Stomach (tissue), 9 donors: ENCODE data around the gene TSEN54. TPM values are rescaled to one million over a fixed set of nuclear protein-coding genes. Genes with fewer than 3 reads are reported as not detected.

Experiments used
- DNase-seq, 2 donors: peaks; one replicate each; pipeline versions ENCODE4 v3.0.0 to v3.0.0-alpha.2; 2013 to 2019
- H3K27ac ChIP-seq, 5 donors: fragments of 200-600 bp in 4 of 5; sonication (generic) in 4 of 5; one replicate each; pipeline ENCODE4 v1.5.1; 2013 to 2019; ENCODE audit warnings: mild to moderate bottlenecking in 1 of 5, moderate library complexity in 1 of 5
- H3K27me3 ChIP-seq, 3 donors: fragments of 200-600 bp; sonication (generic); one replicate each; pipeline ENCODE4 v1.5.1; 2017 to 2019; ENCODE audit warnings: mixed run types in 1 of 3
- H3K36me3 ChIP-seq, 4 donors: fragments of 200-600 bp; sonication (generic); 1 replicate in 3 of 4; 2 replicates in 1 of 4; pipeline ENCODE4 v1.5.1; 2016 to 2019
- H3K4me1 ChIP-seq, 4 donors: fragments of 200-600 bp; sonication (generic); one replicate each; pipeline ENCODE4 v1.5.1; 2016 to 2019
- H3K4me3 ChIP-seq, 4 donors: fragments of 200-600 bp; sonication (generic) in 3 of 4; one replicate each; pipeline ENCODE4 v1.5.1; 2016 to 2019; ENCODE audit warnings: mild to moderate bottlenecking in 1 of 4
- H3K9me3 ChIP-seq, 4 donors: fragments of 200-600 bp; sonication (generic); one replicate each; pipeline ENCODE4 v1.5.1; 2016 to 2019
- CTCF ChIP-seq, 7 experiments: fragments of 450-650 bp in 4 of 7; fragments of 200-600 bp in 3 of 7; sonication (generic) in 3 of 7; IDR thresholded peaks; one replicate each; pipeline ENCODE4 v1.5.1; 2016 to 2019; ENCODE audit warnings: antibody characterized with exemption in 7 of 7, control low read depth in 2 of 7, mild to moderate bottlenecking in 1 of 7
- EP300 ChIP-seq: sonication (generic); formaldehyde crosslinking; IDR thresholded peaks from one replicate; pipeline ENCODE4 v1.6.1; 2017; ENCODE audit warnings: antibody characterized with exemption
- POLR2A ChIP-seq, 4 donors: fragments of 450-650 bp; IDR thresholded peaks; one replicate each; pipeline ENCODE4 v1.6.1; 2016; ENCODE audit warnings: antibody characterized with exemption in 4 of 4, control low read depth in 2 of 4, mild to moderate bottlenecking in 1 of 4, moderate library complexity in 1 of 4
- POLR2AphosphoS5 ChIP-seq, 3 donors: sonication (generic); formaldehyde crosslinking; IDR thresholded peaks; one replicate each; pipeline ENCODE4 v1.6.1; 2016; ENCODE audit warnings: antibody characterized with exemption in 3 of 3
- WGBS, 5 donors: extraction: QIAGEN DNeasy Blood & Tissue Kit in 3 of 5; methylation state at CpG; one replicate each; pipeline versions ENCODE4 v1.1.5 to v1.1.7; 2013 to 2018; 5-methylcytosine and 5-hydroxymethylcytosine counted together
- intact Hi-C: fragments of 100-400 bp; cut with DNase I; formaldehyde crosslinking; loops from one replicate; pipeline ENCODE4 v1.15.1; 2023; ENCODE audit warnings: low total_unique reads
- polyA plus RNA-seq, 3 donors: library from polyadenylated mRNA; stranded (reverse); fragments of 200-250 nt; gene quantifications; one replicate each; pipeline ENCODE4 v1.2.3, GENCODE V29; 2013
- total RNA-seq, 5 donors: library from RNA; depleted of rRNA; stranded (reverse); fragments of >200 nt; gene quantifications; one replicate each; pipeline versions ENCODE4 v1.1.0 to v1.2.3, GENCODE V29; 2014 to 2016
- donor health status: healthy with polysubstance abuse.
- donor health status: Bipolar disorder and iron deficiency.
- donor health status: healthy.

Gene TSEN54
- total and polyA plus RNA-seq, 8 donors, result 13.2 to 219 (median 42.1) TPM

- TF ChIP-seq CTCF (IDR thresholded peaks at IDR 0.05) (no peak), EP300 (no peak), POLR2AphosphoS5 (IDR thresholded peaks at IDR 0.05) (no peak), POLR2A (IDR thresholded peaks at IDR 0.05) (no peak)
- DNase-seq, result no peak
- 70 to 86% (median 82%) methylated on average over 14 to 21 of the region's 21 CpGs for WGBS, 5 donors
Measured at GRCh38 chr17:75501378-75502071, 14.8 kb upstream of the TSEN54 start.

GRCh38 chr17:75502072-75502720 is 14.1 kb upstream of the TSEN54 start:
- TF ChIP-seq EP300, result no peak
- no peak for TF ChIP-seq CTCF (IDR thresholded peaks at IDR 0.05)
- H3K9me3 ChIP-seq, result no peaks in the 10 kb centered on the region
- H3K27me3 ChIP-seq, result no peaks in the 10 kb centered on the region
- H3K27ac ChIP-seq, result peak overlapping the region in 2 of 5 donors; percentile 16 to 20
- intact Hi-C loops, result loop anchor here (10.0 kb wide), 1 partner anchor 67 kb away; no protein-coding TSS in a partner anchor
- H3K4me3 ChIP-seq, result no peak overlapping the region
- H3K4me1 ChIP-seq, result peaks cover 0 to 41% (median 17%) of the 10 kb centered on the region in 4 donors
- DNase-seq, result no peak
- H3K36me3 ChIP-seq, result peaks cover 43 to 100% (median 99%) of the 10 kb centered on the region in 4 donors
- WGBS, 5 donors, result 88 to 91% (median 90%) methylated on average over 19 to 40 of the region's 40 CpGs

More at GRCh38 chr17:75501378-75502071, 14.8 kb upstream of the TSEN54 start:
- H3K27ac ChIP-seq, result peak overlapping the region in 2 of 5 donors; percentile 16 to 20
- no peaks in the 10 kb centered on the region for H3K9me3 ChIP-seq
- H3K36me3 ChIP-seq, result peaks cover 45 to 100% (median 99%) of the 10 kb centered on the region in 4 donors
- H3K4me1 ChIP-seq, result peaks cover 0 to 41% (median 17%) of the 10 kb centered on the region in 4 donors
- intact Hi-C loops, result loop anchor here (10.0 kb wide), 1 partner anchor 67 kb away; no protein-coding TSS in a partner anchor
- no peak overlapping the region for H3K4me3 ChIP-seq
- no peaks in the 10 kb centered on the region for H3K27me3 ChIP-seq

- no peak overlapping the region for H3K4me3 ChIP-seq
- DNase-seq, result no peak
- peaks cover 0 to 43% (median 17%) of the 10 kb centered on the region in 4 donors for H3K4me1 ChIP-seq
- TF ChIP-seq CTCF (IDR thresholded peaks at IDR 0.05) (no peak), EP300 (no peak), POLR2AphosphoS5 (IDR thresholded peaks at IDR 0.05) (no peak), POLR2A (IDR thresholded peaks at IDR 0.05) (no peak)
- WGBS, 5 donors, result 87 to 93% (median 92%) methylated on average over 14 to 25 of the region's 25 CpGs
- peaks cover 43 to 100% (median 98%) of the 10 kb centered on the region in 4 donors for H3K36me3 ChIP-seq
- no peaks in the 10 kb centered on the region for H3K27me3 ChIP-seq
- H3K27ac ChIP-seq, result no peak overlapping the region
- H3K9me3 ChIP-seq, result no peaks in the 10 kb centered on the region
- intact Hi-C loops, result loop anchor here (10.0 kb wide), 1 partner anchor 68 kb away; no protein-coding TSS in a partner anchor
Measured at GRCh38 chr17:75502721-75503329, 13.5 kb upstream of the TSEN54 start.

- peaks cover under 1 to 46% (median 20%) of the 10 kb centered on the region in 4 donors for H3K4me1 ChIP-seq
- H3K4me3 ChIP-seq, result no peak overlapping the region
- H3K27ac ChIP-seq, result no peak overlapping the region
- no peak for DNase-seq
- no peak for TF ChIP-seq POLR2AphosphoS5 (IDR thresholded peaks at IDR 0.05)
- TF ChIP-seq CTCF (IDR thresholded peaks at IDR 0.05), result no peak
- no peak for TF ChIP-seq EP300
- TF ChIP-seq POLR2A (IDR thresholded peaks at IDR 0.05), result no peak
- no peaks in the 10 kb centered on the region for H3K9me3 ChIP-seq
- peaks cover 38 to 100% (median 93%) of the 10 kb centered on the region in 4 donors for H3K36me3 ChIP-seq
- intact Hi-C loops, result loop anchor here (10.0 kb wide), 1 partner anchor 69 kb away; no protein-coding TSS in a partner anchor
- H3K27me3 ChIP-seq, result no peaks in the 10 kb centered on the region
- 58 to 85% (median 83%) methylated on average over 4 to 23 of the region's 23 CpGs for WGBS, 5 donors
Measured at GRCh38 chr17:75503337-75503950, 12.9 kb upstream of the TSEN54 start.
